HepG2 (cell line): ENCODE results near the gene SGMS1. TPM values are rescaled to one million over a fixed set of nuclear protein-coding genes. Genes with fewer than 3 reads are reported as not detected.

Source experiments
- ATAC-seq: fragments of 200-7000 bp; cut with Tn5 transposase; 3 replicates; pipeline ENCODE4 v1.9.1; 2020; ENCODE audit warnings: mild to moderate bottlenecking, moderate library complexity
- BruUV-seq: library from RNA; stranded (reverse); fragments of 400-500 nt; replicated peaks from 2 replicates; lab custom pipeline; 2021; lab: Mats Ljungman, UMichigan
- CTCF ChIA-PET: fragments of 300-600 bp; formaldehyde crosslinking; extraction: SDS; loops from one replicate; lab custom pipeline; 2021; ENCODE audit warnings: low total read pairs, inconsistent platforms, low intra/inter-chr PET ratio; lab: Yijun Ruan, JAX
- POLR2A ChIA-PET: fragments of 350-600 bp; sonication (Branson Sonifier 250); formaldehyde crosslinking; loops from one replicate; lab custom pipeline; 2020; ENCODE audit warnings: antibody characterized with exemption, inconsistent platforms; lab: Yijun Ruan, JAX
- DNase-seq: peaks from one replicate; pipeline ENCODE4 v3.0.0-alpha.2; 2015; ENCODE audit warnings: low spot score
- FAIRE-seq: peaks from 3 replicates; lab custom pipeline; 2011; peaks lifted over from hg19 to GRCh38; lab: Jason Lieb, UNC
- H2AFZ ChIP-seq: one replicate; pipeline ENCODE4 v1.6.1; 2011; ENCODE audit warnings: low read length, inconsistent platforms
- H3K27ac ChIP-seq: fragments of 300-600 bp; 3 replicates; pipeline ENCODE4 v1.8.0; 2011; ENCODE audit warnings: mixed run types, mild to moderate bottlenecking, mixed read lengths, low read length, inconsistent platforms; ENCODE audit not compliant: insufficient read depth; ENCODE audit errors: extremely low read length
- H3K27me3 ChIP-seq, 2 experiments: fragments of 200-600 bp in 1 of 2; 2 replicates in 1 of 2; 3 replicates in 1 of 2; pipeline versions ENCODE4 v1.6.0 to v1.8.0; 2011; ENCODE audit warnings: low read length in 2 of 2, mild to moderate bottlenecking in 2 of 2, moderate library complexity in 2 of 2, inconsistent platforms in 1 of 2; ENCODE audit not compliant: insufficient read depth in 2 of 2, control insufficient read depth in 1 of 2
- H3K36me3 ChIP-seq, 2 experiments: fragments of 200-600 bp in 1 of 2; replicated peaks in 1 of 2; 2 replicates in 1 of 2; 3 replicates in 1 of 2; pipeline versions ENCODE4 v1.5.1 to v1.8.0; 2011; ENCODE audit warnings: low read length in 2 of 2, inconsistent platforms in 1 of 2; ENCODE audit not compliant: insufficient read depth in 2 of 2, control insufficient read depth in 1 of 2
- H3K4me1 ChIP-seq: 2 replicates; pipeline ENCODE4 v1.5.1; 2012; ENCODE audit warnings: low read length, inconsistent platforms; ENCODE audit not compliant: insufficient read depth
- H3K4me2 ChIP-seq: 2 replicates; pipeline ENCODE4 v1.6.0; 2011; ENCODE audit warnings: low read depth, low read length, inconsistent platforms
- H3K4me3 ChIP-seq, 3 experiments: fragments of 200-600 bp in 1 of 3; sonication (generic), shearing (Covaris generic) in 1 of 3; replicated peaks in 1 of 3; 2 replicates each; pipeline ENCODE4 v1.5.1; 2011 to 2016; ENCODE audit warnings: low read length in 3 of 3, inconsistent platforms in 2 of 3, low read depth in 2 of 3, mild to moderate bottlenecking in 2 of 3, control low read depth in 1 of 3, mixed read lengths in 1 of 3; ENCODE audit not compliant: insufficient read depth in 1 of 3
- H3K79me2 ChIP-seq: one replicate; pipeline ENCODE4 v1.6.1; 2011; ENCODE audit warnings: low read length, inconsistent platforms; ENCODE audit not compliant: insufficient read depth
- H3K9ac ChIP-seq: 2 replicates; pipeline ENCODE4 v1.6.0; 2011; ENCODE audit warnings: mild to moderate bottlenecking, low read depth, low read length, inconsistent platforms; ENCODE audit not compliant: insufficient read depth
- H3K9me3 ChIP-seq: 2 replicates; pipeline ENCODE4 v1.5.1; 2012; ENCODE audit warnings: mild to moderate bottlenecking, low read length
- H4K20me1 ChIP-seq: 2 replicates; pipeline ENCODE4 v1.6.0; 2011; ENCODE audit warnings: inconsistent platforms, mild to moderate bottlenecking, low read length, moderate library complexity; ENCODE audit not compliant: insufficient read depth
- ATF4 ChIP-seq, 2 experiments: fragments of 450-650 bp in 1 of 2; sonication (generic) in 1 of 2; formaldehyde crosslinking; IDR thresholded peaks; 2 replicates each; pipeline versions ENCODE4 v1.5.0 to v1.8.0; 2020 to 2022; ENCODE audit warnings: mild to moderate bottlenecking in 1 of 2, missing genetic modification reagents in 1 of 2
- CBX1 ChIP-seq: IDR thresholded peaks from one replicate; pipeline ENCODE4 v1.6.1; 2016; ENCODE audit warnings: antibody characterized with exemption, low read depth
- CENPT ChIP-seq: sonication (generic); formaldehyde crosslinking; IDR thresholded peaks from 2 replicates; pipeline ENCODE4 v1.8.0; 2022; ENCODE audit warnings: low read depth, mild to moderate bottlenecking, moderate library complexity, missing genetic modification reagents
- ETV6 ChIP-seq: sonication (generic); formaldehyde crosslinking; conservative IDR thresholded peaks from 2 replicates; pipeline ENCODE4 v1.4.0; 2020; ENCODE audit warnings: missing genetic modification reagents
- HCFC1 ChIP-seq: fragments of 150-350 bp; IDR thresholded peaks from 2 replicates; pipeline ENCODE4 v1.6.1; 2014; ENCODE audit warnings: low read depth, low read length
- HNRNPUL1 ChIP-seq: fragments of 200-400 bp; formaldehyde crosslinking; IDR thresholded peaks from 2 replicates; pipeline ENCODE4 v1.6.1; 2017; ENCODE audit warnings: low read depth, mild to moderate bottlenecking, low read length, moderate library complexity
- KDM3A ChIP-seq: IDR thresholded peaks from 2 replicates; pipeline ENCODE4 v1.6.1; 2018; ENCODE audit warnings: low read depth, missing compliant biosample characterization
- KLF12 ChIP-seq: sonication (generic); formaldehyde crosslinking; IDR thresholded peaks from 2 replicates; pipeline ENCODE4 v1.4.0; 2020; ENCODE audit warnings: missing genetic modification reagents, borderline replicate concordance
- MBD4 ChIP-seq: IDR thresholded peaks from 2 replicates; pipeline ENCODE4 v1.6.1; 2012; ENCODE audit warnings: low read length, inconsistent platforms, borderline replicate concordance
- MXD4 ChIP-seq: IDR thresholded peaks from 2 replicates; pipeline ENCODE4 v1.6.1; 2016; ENCODE audit warnings: mild to moderate bottlenecking, missing biosample characterization, missing genetic modification reagents
- PHB2 ChIP-seq: fragments of 450-650 bp; IDR thresholded peaks from 2 replicates; pipeline ENCODE4 v1.6.1; 2018; ENCODE audit not compliant: partially characterized antibody
- POLR2AphosphoS5 ChIP-seq: IDR thresholded peaks from 2 replicates; pipeline ENCODE4 v1.6.1; 2012; ENCODE audit warnings: low read depth, low read length
- REL ChIP-seq: sonication (generic); formaldehyde crosslinking; conservative IDR thresholded peaks from 2 replicates; pipeline ENCODE4 v1.8.0; 2022; ENCODE audit warnings: mild to moderate bottlenecking, missing genetic modification reagents, moderate library complexity
- ZNF274 ChIP-seq: sonication (generic); formaldehyde crosslinking; IDR thresholded peaks from 2 replicates; pipeline ENCODE4 v1.5.1; 2020; ENCODE audit warnings: mild to moderate bottlenecking, missing genetic modification reagents
- ZNF558 ChIP-seq: sonication (generic); formaldehyde crosslinking; IDR thresholded peaks from 2 replicates; pipeline ENCODE4 v1.9.0; 2022; ENCODE audit warnings: mild to moderate bottlenecking, missing genetic modification reagents, borderline replicate concordance
- ZNF839 ChIP-seq: sonication (generic); formaldehyde crosslinking; IDR thresholded peaks from 2 replicates; pipeline ENCODE4 v1.4.0; 2020; ENCODE audit warnings: missing genetic modification reagents, mild to moderate bottlenecking, borderline replicate concordance
- WGBS: methylation state at CpG from one replicate; pipeline ENCODE4 v1.1.6; 2017; ENCODE audit warnings: low lambda C conversion rate; 5-methylcytosine and 5-hydroxymethylcytosine counted together
- in situ Hi-C: cut with HindIII; loops from 2 replicates; pipeline ENCODE4 v1.10.0; 2017; ENCODE audit warnings: low pct_unique_long_range_greater_than_20kb; ENCODE audit not compliant: extremely low pct_ligation_motif_present
- intact Hi-C: fragments of 100-400 bp; cut with micrococcal nuclease; formaldehyde crosslinking; loops from one replicate; pipeline ENCODE4 v1.10.0; 2022; ENCODE audit not compliant: unreplicated experiment
- polyA plus RNA-seq, 8 experiments: library from polyadenylated mRNA; depleted of rRNA in 3 of 8; stranded (reverse) in 7 of 8; unstranded in 1 of 8; fragments of >200 nt; fragmentation: Illumina TruSeq in 4 of 8; extraction: Trizol in 4 of 8; gene quantifications; 2 replicates each; pipeline versions ENCODE4 v1.2.1 to v1.2.3, GENCODE V29; 2011 to 2016; ENCODE audit warnings: low read depth in 4 of 8, missing spikeins in 1 of 8, mixed read lengths in 1 of 8; ENCODE audit not compliant: insufficient read depth in 1 of 8
- total RNA-seq, 5 experiments: library from RNA; depleted of rRNA; stranded (reverse); fragments of >200 nt; fragmentation: Illumina TruSeq; extraction: Trizol; gene quantifications; 2 replicates each; pipeline ENCODE4 v1.2.3, GENCODE V29; 2016; ENCODE audit warnings: low read depth in 1 of 5
- TF ChIP-seq, protein P1 (sequence below): sonication (generic); formaldehyde crosslinking; IDR thresholded peaks from 2 replicates; pipeline ENCODE4 v1.5.0; 2020; ENCODE audit warnings: mild to moderate bottlenecking, missing genetic modification reagents

Gene SGMS1
- total and polyA plus RNA-seq, 2 of the 13 experiments (the other 11 are each of a cell fraction or from before 2014, with no cell fraction given) = 6.5 to 15.1 TPM

- Histone ChIP-seq H3K9me3 (no peaks in the 10 kb centered on the region), H3K4me1 (peaks cover 58% of the 10 kb centered on the region), H3K36me3 (no peaks in the 10 kb centered on the region), H3K79me2 (peaks cover 22% of the 10 kb centered on the region), H3K27me3 (no peaks in the 10 kb centered on the region), H2AFZ (no peak overlapping the region), H4K20me1 (peaks cover 10% of the 10 kb centered on the region), H3K4me2 (no peak overlapping the region), H3K27ac (no peak overlapping the region), H3K4me3 (no peak overlapping the region)
- ChIA-PET POLR2A (no interaction called here), CTCF (no interaction called here)
- DNase-seq (no peak), ATAC-seq (no peak)
- BruUV-seq = no TSS peak
- in situ Hi-C loops = no loop called here
- 94% methylated on average over 1 of the region's 1 CpG for WGBS
- TF ChIP-seq KLF12 (CRISPR knock-in tag) (no peak), MXD4 (no peak), PHB2 (no peak), KDM3A (CRISPR knock-in tag) (no peak), REL (CRISPR knock-in tag) (no peak), ZNF274 (CRISPR knock-in tag) (no peak), ATF4 (CRISPR knock-in tag; IDR thresholded peaks at IDR 0.05) (no peak), CBX1 (no peak)
- TF ChIP-seq, all 625 proteins: peak for 0
- H3K9ac ChIP-seq = no peak overlapping the region
- intact Hi-C loops = no loop called here
- FAIRE-seq = no peak
These were observed 21.8 kb downstream of the SGMS1 start for GRCh38 chr10:50601974-50602373.

- H3K4me1 ChIP-seq = peaks cover 48% of the 10 kb centered on the region
- FAIRE-seq = no peak
- POLR2A ChIA-PET = no interaction called here
- no peak for TF ChIP-seq HCFC1
- no peak for TF ChIP-seq CENPT (CRISPR knock-in tag)
- TF ChIP-seq, protein P1, sequence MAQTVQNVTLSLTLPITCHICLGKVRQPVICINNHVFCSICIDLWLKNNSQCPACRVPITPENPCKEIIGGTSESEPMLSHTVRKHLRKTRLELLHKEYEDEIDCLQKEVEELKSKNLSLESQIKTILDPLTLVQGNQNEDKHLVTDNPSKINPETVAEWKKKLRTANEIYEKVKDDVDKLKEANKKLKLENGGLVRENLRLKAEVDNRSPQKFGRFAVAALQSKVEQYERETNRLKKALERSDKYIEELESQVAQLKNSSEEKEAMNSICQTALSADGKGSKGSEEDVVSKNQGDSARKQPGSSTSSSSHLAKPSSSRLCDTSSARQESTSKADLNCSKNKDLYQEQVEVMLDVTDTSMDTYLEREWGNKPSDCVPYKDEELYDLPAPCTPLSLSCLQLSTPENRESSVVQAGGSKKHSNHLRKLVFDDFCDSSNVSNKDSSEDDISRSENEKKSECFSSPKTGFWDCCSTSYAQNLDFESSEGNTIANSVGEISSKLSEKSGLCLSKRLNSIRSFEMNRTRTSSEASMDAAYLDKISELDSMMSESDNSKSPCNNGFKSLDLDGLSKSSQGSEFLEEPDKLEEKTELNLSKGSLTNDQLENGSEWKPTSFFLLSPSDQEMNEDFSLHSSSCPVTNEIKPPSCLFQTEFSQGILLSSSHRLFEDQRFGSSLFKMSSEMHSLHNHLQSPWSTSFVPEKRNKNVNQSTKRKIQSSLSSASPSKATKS (CRISPR knock-in tag) = no peak
- TF ChIP-seq POLR2AphosphoS5 = no peak
- TF ChIP-seq ETV6 (CRISPR knock-in tag) = no peak
- TF ChIP-seq ZNF558 (CRISPR knock-in tag) = no peak
- no peak for TF ChIP-seq MBD4
- TF ChIP-seq HNRNPUL1 = no peak
- no peak for TF ChIP-seq ZNF839 (CRISPR knock-in tag)
These were observed 22.8 kb downstream of the SGMS1 start for GRCh38 chr10:50600831-50601477.

More at GRCh38 chr10:50600831-50601477, 22.8 kb downstream of the SGMS1 start:
- H3K27ac ChIP-seq = no peak overlapping the region
- H2AFZ ChIP-seq = no peak overlapping the region
- 95% methylated on average over 2 of the region's 2 CpGs for WGBS
- no peak overlapping the region for H3K4me3 ChIP-seq
- peaks cover 25% of the 10 kb centered on the region for H3K79me2 ChIP-seq
- no peaks in the 10 kb centered on the region; a peak in 1 of 5 replicates for H3K36me3 ChIP-seq
- no peak for ATAC-seq
- H3K9me3 ChIP-seq = no peaks in the 10 kb centered on the region
- in situ Hi-C loops = no loop called here
- intact Hi-C loops = no loop called here
- no peak for DNase-seq
- no peak overlapping the region for H3K9ac ChIP-seq
- H4K20me1 ChIP-seq = peaks cover 8% of the 10 kb centered on the region
- no TSS peak for BruUV-seq
- H3K27me3 ChIP-seq = no peaks in the 10 kb centered on the region
- CTCF ChIA-PET = no interaction called here
- H3K4me2 ChIP-seq = no peak overlapping the region
